ENCODE data around the gene NOXO1.

NOXO1 gene

DNA sequence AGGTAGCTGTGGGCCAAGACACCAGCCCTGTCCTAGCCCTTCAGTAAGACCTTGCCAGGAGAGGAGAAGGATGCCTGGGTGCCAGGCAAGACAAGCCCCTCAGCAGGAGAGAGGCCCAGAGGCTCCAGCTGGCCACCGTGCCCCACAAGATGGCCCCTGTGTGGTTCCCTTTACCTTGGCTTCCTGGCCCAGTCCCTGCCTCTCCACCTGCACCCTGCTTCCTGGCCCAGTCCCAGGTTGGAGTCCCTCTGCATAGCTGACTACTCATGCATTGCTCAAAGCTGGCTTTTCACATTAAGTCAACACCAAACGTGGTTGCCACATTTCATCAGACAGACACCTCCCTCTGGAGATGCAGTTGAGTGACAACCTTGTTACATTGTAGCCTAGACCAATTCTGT lies 12.5 kb upstream of the NOXO1 start:
- DNase-seq: no peak

DNA sequence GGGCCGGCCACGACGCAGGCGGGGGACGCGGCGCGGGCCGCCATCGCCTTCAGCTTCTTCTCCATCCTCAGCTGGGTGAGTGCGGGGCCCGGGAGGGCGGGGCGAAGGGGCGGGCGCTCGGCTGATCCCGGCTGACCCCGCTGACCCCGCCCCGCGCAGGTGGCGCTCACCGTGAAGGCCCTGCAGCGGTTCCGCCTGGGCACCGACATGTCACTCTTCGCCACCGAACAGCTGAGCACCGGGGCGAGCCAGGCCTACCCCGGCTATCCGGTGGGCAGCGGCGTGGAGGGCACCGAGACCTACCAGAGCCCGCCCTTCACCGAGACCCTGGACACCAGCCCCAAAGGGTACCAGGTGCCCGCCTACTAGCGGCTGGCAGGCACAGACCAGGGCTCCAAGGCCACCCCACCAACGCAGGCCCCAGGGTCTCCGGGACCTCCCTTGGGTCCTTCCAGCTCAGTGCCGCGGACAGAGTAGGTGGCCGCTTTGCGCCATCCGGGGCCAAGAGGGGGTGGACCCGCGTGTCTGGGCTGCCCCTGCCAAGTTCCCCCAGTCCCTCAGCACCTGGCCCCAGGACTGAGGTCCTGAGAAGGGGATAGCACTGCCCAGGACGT lies 11.5 kb upstream of the NOXO1 start:
- DNase-seq: no peak

DNA sequence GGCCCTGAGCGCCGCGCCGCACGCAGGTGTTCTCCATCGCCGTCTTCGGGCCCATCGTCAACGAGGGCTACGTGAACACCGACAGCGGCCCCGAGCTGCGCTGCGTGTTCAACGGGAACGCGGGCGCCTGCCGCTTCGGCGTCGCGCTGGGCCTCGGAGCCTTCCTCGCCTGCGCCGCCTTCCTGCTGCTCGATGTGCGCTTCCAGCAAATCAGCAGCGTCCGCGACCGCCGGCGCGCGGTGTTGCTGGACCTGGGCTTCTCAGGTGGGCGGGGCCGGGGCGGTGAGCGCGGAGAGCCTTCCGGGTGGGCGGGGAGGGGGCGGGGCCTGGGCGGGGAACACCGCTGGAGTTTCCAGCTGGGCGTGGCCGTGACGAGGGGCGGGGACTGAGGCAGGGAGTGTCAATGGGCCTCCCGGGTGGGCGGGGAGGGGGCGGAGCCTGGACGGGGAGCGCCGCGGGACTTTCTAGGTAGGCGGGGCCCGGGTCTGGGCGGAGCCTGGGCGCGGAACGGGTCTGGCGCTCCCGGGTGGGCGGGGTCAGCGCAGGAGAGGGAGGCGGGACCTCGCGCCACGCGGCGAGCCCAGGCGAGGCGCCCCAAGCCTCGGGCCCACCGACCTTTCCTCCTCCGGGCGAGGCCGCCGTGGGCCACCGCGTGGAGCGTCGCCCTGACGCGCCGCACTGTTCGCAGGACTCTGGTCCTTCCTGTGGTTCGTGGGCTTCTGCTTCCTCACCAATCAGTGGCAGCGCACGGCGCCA lies 10.9 kb upstream of the NOXO1 start:
- peak; percentile 88 for DNase-seq

DNA sequence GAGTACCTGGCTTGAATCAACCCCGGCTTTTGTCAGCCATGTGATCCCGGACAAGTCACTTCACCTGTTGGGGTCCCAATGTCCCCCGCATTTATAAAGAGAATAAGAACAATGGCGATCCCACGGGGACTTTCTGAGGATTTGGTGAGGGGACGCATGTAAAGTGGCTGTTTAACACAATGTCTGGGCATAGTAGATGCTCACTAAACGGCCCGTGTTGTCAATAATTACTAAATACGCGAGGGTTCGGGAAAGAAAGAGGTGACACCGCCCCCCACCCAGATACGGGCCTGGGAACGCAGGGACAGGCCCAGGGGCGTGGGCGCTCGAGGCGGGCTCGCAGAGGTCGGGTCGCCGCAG lies 10.3 kb upstream of the NOXO1 start:
- no peak for DNase-seq

DNA sequence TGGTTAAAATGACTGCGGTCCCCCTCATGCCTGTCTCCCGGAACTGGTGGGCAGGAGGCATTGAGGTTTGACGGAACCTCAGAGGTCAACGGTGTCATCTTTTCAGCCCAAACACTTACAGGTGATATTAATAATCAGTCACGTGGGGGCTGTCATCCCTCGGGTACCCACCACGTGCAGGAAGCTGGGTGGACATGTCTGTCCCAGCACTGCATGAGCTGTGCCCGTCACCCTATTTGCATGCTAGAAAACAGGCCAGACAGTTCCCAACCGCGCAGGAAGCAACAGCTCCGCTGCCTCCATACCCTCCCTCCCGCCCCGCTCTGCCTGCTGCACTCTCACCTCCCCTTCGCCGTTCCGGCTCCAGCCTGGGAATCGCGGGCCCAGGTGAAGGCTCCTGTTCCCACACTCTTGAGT lies 9.9 kb upstream of the NOXO1 start:
- DNase-seq: no peak

DNA sequence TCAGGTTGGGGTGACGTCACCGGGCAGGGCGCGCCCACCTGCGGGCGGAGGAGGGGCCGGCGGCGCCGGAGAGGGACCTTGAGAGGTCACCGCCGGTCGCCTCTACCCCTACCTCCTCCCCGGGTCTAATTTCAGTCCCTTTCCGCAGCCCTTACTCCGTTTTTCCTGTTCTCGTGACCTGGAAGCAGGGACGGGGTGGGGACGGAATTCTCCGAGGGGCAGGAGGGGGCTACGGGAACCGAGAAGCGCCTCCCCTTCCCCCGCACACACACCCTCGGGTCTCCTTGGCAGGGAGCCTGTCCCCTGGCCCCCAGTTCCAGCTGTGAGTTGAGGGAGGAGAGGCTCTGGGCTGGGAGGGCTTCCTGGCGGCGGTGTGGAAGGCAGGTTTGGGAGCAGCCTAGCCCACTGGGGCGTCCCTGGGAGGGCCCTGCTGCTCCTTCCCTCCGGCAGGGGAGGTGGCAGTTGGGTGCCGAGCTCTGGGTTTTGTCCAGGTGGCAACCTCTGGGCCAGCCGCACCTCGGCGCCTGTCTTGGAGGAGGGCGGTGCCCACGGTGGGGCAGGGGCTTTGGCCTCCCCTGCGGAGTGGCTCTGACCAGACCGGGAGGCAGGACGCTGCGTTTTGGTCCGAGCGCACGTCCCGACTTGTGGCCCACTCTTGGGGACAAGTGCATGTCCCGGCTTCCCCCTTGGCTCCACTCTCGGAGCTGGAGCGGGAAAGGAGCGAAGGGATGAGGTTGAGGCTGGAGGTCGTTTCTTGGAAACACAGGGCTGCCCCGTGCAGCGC lies 9.3 kb upstream of the NOXO1 start:
- no peak for DNase-seq

DNA sequence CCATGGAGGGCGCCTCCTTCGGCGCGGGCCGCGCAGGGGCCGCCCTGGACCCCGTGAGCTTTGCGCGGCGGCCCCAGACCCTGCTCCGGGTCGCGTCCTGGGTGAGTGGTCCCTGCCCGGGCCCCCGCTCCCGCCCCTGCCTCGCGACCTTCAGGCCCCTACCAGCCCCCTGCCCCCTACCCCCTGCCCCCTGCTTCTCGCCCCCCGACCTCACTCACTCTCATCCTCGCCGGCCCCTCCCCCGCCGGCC lies 8.8 kb upstream of the NOXO1 start:
- no peak for DNase-seq

DNA sequence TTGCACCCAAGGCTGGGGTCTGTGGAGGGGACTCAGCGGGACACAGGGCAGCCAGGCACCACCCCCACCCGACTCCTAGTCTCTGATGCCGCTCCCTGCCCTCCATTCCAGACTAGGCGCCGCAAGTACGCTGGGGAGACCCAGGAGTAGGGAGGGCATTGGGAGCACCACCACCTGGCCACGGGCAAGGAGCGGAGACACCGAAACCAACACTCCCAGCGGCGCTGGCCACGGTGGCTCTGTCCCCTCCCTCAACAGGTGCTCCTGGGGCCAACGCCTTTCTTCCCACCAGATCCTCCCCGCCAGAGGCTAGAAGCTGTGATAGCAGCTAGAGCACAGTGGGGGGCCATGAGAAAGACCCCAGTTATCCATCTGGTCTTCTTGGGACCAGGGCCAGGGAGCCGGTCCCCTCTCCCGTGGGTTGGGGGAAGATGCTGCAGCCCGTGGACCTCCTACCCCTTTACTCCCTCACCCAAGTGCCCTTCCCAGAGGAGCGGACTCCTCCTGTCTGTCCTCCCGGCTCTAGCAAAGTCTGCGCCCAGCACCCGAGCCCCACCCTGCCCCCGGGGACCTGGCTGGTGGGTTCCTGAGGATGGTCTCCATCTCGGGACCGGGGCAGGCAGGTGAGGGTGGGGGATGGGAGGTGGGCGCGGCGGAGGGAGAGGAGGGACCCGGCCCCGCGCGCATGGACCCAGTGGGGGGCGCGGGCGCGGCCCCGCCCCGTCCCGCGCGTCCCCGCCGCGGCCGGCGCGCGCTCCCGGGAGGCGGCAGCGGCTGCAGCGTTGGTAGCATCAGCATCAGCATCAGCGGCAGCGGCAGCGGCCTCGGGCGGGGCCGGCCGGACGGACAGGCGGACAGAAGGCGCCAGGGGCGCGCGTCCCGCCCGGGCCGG lies 8.2 kb upstream of the NOXO1 start, which contains the start of gene SYNGR3:
Gene SYNGR3 (plus strand): TSS at position 762 of the 892 bp plus-strand sequence. CDS start 133 bp downstream, outside the sequence.
- DNase-seq: no peak

DNA sequence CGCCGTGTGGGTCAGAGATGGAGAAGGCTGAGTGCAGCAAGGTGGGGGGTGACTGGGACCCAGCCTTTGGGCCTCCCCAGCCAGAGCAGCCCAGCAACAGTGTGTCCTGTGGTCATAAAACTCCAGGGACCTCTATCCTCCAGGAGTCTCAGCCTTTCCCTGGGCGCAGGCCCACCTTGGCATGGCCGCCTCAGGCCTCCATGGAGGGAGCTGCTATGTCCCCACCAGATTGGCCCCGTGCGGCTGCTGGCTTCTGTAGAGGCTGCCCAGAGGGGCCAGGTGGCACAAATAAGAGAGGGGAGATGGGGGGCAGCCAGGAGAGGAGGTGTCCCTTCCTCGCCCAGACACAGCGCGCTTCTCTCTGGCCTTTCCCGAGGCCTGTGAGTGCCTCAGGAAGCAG lies 5.9 kb upstream of the NOXO1 start:
- no peak for DNase-seq

DNA sequence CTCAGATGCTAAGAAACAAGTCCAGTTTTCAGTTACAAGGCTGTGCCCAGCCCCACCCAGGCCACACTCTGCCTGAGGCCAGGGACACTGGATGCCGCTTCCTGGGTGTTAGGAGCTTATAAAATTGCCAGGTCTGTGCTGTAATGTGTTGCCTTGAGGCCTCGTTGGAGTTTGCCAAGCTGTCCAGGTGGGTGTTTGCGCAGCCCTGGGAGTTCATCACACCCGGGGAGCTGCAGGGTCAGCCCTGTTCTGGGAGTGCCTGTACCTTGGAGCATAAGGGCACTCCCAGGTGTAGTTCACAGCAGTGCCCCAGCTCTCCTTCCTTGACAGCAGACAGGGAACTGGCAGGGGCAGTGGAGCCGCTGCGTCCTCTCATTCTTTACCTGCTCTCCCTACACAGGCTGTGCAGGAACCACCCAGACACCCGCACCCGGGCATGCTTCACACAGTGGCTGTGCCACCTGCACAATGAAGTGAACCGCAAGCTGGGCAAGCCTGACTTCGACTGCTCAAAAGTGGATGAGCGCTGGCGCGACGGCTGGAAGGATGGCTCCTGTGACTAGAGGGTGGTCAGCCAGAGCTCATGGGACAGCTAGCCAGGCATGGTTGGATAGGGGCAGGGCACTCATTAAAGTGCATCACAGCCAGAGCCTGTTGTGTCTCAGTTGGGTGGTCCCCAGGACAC lies 4.3 kb upstream of the NOXO1 start:
- DNase-seq: no peak

DNA sequence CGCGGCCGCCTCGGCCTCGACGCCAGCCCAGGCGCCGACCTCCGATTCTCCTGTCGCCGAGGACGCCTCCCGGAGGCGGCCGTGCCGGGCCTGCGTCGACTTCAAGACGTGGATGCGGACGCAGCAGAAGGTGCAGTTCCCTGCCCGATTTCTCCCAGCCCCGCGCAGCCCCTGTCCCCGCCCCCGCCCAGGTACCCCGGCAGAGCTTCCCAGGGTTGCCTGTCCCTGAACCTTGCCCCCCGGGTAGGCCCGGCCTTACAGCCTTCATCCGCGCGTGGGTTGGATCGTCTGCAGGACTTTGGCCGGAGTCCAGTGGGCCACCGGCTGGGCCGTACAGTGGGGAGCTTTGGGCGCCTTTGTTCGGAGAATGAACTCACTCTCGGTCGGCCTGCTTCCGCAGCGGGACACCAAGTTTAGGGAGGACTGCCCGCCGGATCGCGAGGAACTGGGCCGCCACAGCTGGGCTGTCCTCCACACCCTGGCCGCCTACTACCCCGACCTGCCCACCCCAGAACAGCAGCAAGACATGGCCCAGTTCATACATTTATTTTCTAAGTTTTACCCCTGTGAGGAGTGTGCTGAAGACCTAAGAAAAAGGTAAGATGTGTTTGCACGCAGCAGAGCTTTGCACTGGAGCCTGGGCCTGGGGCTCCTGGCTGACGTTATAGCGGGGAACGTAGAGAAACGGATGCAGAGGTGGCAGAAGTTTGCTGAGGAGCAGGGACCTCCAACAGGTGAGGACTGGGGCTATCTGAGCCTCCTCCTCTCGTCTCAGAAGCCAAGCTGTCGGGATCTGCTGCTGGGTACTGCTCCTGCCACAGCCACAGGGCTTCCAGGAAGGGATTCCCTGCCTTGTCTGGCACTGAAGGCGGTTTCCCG lies 3.3 kb upstream of the NOXO1 start:
- DNase-seq: no peak

DNA sequence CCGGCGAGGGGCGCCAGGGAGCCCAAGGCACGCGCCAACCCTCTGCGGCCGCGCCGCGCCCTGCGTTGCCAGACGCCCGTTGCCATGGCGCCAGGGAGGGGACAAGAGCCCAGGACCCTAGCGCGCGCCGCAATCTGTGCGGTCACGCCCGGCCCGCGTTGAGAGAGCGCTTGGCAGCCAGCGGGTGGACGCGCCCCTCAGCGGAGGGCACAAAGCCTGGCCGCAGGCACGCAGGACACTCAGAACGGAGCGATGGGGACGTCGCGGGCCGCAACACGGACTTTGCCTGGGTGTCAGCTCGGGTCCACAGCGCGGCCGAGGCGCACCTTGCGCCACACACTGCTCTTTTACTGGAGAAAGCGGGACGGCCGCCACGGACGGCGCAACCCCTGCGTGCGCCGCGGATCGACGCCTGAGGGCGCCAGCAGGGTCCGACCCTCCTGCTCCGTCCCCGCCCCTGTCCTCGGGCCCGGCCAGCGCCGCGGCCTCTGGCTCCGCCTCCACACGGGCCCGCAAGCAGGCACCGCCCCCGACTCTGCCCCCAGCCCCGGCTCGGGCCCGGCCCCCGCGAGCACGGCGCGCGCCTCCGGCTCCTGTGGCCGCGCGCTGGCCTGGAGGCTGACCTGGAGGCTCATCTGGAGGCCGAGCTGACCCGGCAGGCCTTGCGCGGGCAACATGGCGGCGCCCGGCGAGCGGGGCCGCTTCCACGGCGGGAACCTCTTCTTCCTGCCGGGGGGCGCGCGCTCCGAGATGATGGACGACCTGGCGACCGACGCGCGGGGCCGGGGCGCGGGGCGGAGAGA lies 2.5 kb upstream of the NOXO1 start, which contains the start of gene GFER:
Gene GFER (plus strand): TSS at position 650 of the 803 bp plus-strand sequence. CDS start 26 bp downstream, at position 676.
- peak; percentile 79 for DNase-seq

DNA sequence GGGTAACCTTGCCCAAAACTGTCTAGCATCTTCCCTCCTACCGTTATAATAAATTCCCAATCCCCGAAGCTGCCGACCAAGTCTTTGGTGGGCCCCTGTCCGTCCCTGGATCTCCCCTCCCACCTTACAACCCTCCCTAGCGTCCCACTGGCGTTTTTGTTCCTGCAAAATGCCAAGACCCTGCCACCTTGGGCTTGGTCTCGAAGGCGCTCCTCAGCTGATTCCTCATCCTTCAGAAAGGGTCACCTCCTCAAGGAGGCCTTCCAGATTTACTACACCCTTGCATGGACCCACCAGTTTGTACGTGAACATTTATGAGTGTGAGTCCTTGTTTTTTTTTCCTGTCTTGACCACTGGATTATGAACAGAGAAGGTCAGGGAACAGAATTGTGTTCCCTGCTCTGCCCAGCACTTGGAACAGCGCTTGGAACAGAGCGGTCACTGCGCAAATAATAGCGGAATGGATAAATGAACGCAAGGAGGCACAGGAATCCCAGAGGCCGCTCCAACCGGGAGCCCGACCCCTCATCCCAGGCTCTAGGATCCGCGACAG lies 1.8 kb upstream of the NOXO1 start:
- no peak for DNase-seq

DNA sequence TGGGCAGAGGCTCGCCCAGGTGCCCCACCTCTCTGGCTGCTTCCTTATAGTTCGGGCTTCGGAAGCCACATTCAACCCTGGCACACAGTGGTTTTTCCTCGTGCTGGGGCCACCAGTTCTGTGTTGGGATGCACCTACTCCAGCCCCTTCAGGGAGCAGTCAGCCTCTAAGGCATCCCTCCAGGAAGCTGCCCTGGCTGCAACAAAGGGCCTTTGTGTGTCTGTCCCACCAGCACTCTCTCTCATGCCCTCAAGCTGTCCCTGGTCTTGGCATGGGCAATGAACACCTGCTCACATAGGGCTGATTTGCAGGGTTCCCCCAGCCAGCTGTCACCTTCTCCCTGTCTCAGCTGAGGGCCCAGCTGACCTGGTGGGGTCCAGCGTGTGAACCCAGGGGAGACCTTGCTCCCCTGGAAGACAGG lies 754 bp upstream of the NOXO1 start:
- DNase-seq: no peak

DNA sequence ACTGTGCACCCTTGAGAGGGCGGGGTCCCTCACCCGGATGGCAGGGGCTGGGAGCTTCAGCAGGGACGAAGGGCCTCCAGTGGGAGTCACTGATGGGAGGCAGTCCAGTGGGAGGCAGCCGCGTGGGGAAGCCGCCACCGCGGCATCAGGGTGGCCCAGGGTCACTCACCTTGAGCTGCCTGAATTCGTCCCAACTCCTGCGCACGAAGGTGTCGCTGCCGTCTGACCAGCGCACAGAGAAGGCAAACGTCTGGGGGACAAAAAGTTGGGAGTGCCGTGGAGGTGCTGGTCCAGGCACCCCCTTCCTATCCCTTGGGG lies 540 bp downstream of the NOXO1 start:
- DNase-seq: no peak

DNA sequence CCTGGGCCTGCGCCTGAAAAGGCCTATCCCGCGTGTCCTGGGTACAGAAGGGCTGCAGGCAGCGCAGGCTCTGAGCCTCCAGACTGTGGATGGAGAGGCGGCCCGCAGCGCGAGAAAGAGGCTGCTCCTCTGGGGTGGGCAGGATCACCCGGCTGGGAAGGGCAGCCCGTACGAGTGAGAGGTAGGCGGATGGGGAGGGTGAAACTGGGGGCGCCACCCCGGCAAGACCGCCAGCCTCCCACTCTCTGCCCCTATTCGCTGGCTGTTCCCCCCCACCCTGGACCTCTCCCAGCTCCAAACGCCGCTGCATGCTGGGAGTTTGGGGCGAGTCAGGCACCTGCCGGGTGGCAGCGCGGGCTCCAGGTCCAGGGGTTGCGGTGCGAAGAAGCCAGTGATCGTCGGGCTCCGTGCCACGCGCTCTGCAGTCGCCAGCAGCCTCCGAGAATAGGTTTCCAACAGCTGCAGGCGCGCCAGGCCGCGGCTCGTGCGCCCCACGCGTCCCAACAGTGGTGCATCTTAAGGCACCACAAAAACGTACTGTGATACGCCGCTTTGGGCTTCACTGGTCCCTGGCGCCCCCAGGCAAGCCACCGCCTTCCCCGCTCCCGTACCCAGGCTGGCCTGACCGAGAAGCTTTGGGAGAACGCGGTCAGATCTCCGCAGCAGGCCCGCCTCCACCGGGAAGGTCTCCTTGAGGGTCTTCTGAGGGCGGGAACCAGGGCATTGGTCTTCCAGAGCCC lies 1.1 kb downstream of the NOXO1 start:
- no peak for DNase-seq

DNA sequence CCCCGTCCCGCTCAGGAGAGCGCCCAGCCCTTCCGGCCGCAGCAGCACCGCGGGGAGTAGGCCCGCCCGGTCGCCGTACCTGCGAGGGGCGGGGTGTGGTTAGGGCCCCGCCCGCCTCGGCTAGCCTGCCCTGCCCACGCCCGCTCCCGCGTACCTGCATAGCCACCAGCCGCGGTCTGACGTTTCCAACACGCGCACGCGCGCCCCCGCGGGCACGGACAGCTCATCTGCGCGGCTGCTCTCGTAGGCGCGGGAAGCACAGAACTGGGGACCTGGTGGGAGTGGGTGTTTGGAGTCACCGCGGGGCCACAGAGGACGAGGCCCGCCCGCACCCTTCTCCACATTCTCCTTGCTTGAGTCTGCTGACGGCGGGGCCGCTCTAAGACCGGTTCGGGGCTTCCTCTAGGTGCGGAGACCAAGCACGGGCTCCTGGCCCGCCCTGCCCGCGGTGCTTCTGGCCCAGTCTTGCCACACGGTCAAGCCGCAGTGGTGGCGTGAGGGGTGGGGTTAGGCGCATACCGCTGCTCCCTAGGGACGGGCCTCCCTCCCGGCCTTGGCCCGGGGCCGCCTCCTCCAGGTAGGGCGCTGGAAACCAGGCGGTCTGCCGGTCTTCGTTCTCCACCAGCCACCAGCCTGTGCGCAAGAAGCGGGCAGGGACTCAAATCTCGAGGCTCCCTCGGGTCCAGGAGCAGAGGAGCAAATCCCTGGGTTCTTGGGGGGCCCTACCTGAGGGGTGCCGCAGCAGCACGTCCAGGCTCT lies 1.8 kb downstream of the NOXO1 start:
- no peak for DNase-seq

DNA sequence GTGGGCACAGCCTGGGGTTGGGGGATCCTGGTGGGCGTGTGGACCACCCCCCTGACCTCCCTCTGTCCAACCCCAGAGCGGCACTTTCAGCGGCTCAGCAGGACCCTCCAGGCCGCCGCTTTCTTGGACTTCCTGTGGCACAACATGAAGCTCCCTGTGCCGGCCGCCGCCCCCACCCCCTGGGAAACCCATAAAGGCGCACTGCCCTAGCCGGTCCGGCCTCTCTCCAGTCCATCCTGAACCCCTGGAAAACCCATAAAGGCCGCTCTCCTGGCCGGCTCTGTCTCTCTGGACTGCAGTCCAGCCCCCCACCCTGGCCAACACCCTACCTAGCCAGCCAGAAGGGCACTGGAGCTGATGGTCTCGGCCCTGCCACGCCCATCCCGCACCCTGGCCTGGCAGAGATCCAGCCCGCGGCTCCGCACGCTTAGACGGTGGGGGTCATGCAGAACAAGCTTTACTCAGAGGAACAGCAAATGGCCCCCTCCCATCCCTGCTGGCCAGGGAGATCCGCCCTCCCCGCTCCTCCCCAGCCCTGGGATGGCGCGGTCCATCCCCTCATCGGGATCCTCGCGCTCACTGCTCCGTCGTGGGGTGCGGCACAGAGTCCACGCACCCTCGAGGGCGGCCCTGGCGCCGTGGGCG lies 2.7 kb downstream of the NOXO1 start:
- no peak for DNase-seq

Measured in amniotic stem cell (primary cell).